Measurements from ENCODE around the gene SKOR1. TPM values are rescaled to one million over a fixed set of nuclear protein-coding genes. Genes with fewer than 3 reads are reported as not detected.

Gene SKOR1
- total and polyA plus RNA-seq, 2 donors (not counting 1 experiment from before 2014, with no cell fraction given) = 0.01 to 0.17 TPM

GRCh38 chr15:67778968-67779548, 46.3 kb upstream of the SKOR1 start:
- Histone ChIP-seq H3K4me3 (replicated peaks in 1 of 4; ENCODE audit: control extremely low read depth in 1 of 4, insufficient read depth in 1 of 4, low read depth in 3 of 4, low read length in 4 of 4) (no peak overlapping the region), H3K4me1 (ENCODE audit: control insufficient read depth, extremely low read depth, insufficient read depth, low read length) (no peaks in the 10 kb centered on the region), H3K4me2 (ENCODE audit: extremely low read depth, insufficient read depth, low read length) (no peak overlapping the region), H3K9me3 (ENCODE audit: control insufficient read depth, insufficient read depth, low read depth, low read length) (no peaks in the 10 kb centered on the region), H4K20me1 (ENCODE audit: control insufficient read depth, extremely low read depth, insufficient read depth, low read length) (no peaks in the 10 kb centered on the region), H3K9ac (ENCODE audit: insufficient read depth, low read length) (no peak overlapping the region), H3K27ac (ENCODE audit: insufficient read depth, low read length) (no peak overlapping the region), H3K36me3 (ENCODE audit: control insufficient read depth, insufficient read depth, low read length) (no peaks in the 10 kb centered on the region), H2AFZ (ENCODE audit: low read length) (no peak overlapping the region), H3K79me2 (ENCODE audit: control insufficient read depth, insufficient read depth, low read length) (no peaks in the 10 kb centered on the region), H3K27me3 (ENCODE audit: control insufficient read depth, insufficient read depth, low read length) (no peaks in the 10 kb centered on the region)
- TF ChIP-seq EZH2 (IDR thresholded peaks at IDR 0.05; ENCODE audit: low read length, missing control alignments) = no peak
- TF ChIP-seq CTCF (conservative IDR thresholded peaks at IDR 0.05 in 1 of 2, IDR thresholded peaks at IDR 0.05 in 1 of 2; ENCODE audit: low read depth in 1 of 2, low read length in 2 of 2) = no peak
- DNase-seq (ENCODE audit: low read depth in 2 of 2) = no peak

- no peak overlapping the region for H3K4me2 ChIP-seq (ENCODE audit: extremely low read depth, insufficient read depth, low read length)
- no peak overlapping the region for H3K9ac ChIP-seq (ENCODE audit: insufficient read depth, low read length)
- no peak overlapping the region for H3K27ac ChIP-seq (ENCODE audit: insufficient read depth, low read length)
- no peak overlapping the region for H3K4me3 ChIP-seq (replicated peaks in 1 of 4; ENCODE audit: control extremely low read depth in 1 of 4, insufficient read depth in 1 of 4, low read depth in 3 of 4, low read length in 4 of 4)
- no peak overlapping the region for H2AFZ ChIP-seq (ENCODE audit: low read length)
- H4K20me1 ChIP-seq (ENCODE audit: control insufficient read depth, extremely low read depth, insufficient read depth, low read length) = no peaks in the 10 kb centered on the region
- H3K36me3 ChIP-seq (ENCODE audit: control insufficient read depth, insufficient read depth, low read length) = no peaks in the 10 kb centered on the region
- no peaks in the 10 kb centered on the region for H3K4me1 ChIP-seq (ENCODE audit: control insufficient read depth, extremely low read depth, insufficient read depth, low read length)
- no peaks in the 10 kb centered on the region for H3K9me3 ChIP-seq (ENCODE audit: control insufficient read depth, insufficient read depth, low read depth, low read length)
- DNase-seq (ENCODE audit: low read depth in 2 of 2) = no peak
- H3K79me2 ChIP-seq (ENCODE audit: control insufficient read depth, insufficient read depth, low read length) = no peaks in the 10 kb centered on the region
- TF ChIP-seq CTCF (conservative IDR thresholded peaks at IDR 0.05 in 1 of 2, IDR thresholded peaks at IDR 0.05 in 1 of 2; ENCODE audit: low read depth in 1 of 2, low read length in 2 of 2) (no peak), EZH2 (IDR thresholded peaks at IDR 0.05; ENCODE audit: low read length, missing control alignments) (no peak)
- no peaks in the 10 kb centered on the region for H3K27me3 ChIP-seq (ENCODE audit: control insufficient read depth, insufficient read depth, low read length)
Measured at GRCh38 chr15:67779549-67780111, 45.7 kb upstream of the SKOR1 start.

GRCh38 chr15:67781061-67781460, 44.2 kb upstream of the SKOR1 start:
- Histone ChIP-seq H3K4me2 (ENCODE audit: extremely low read depth, insufficient read depth, low read length) (no peak overlapping the region), H3K9ac (ENCODE audit: insufficient read depth, low read length) (no peak overlapping the region), H3K79me2 (ENCODE audit: control insufficient read depth, insufficient read depth, low read length) (no peaks in the 10 kb centered on the region), H3K4me1 (ENCODE audit: control insufficient read depth, extremely low read depth, insufficient read depth, low read length) (no peaks in the 10 kb centered on the region), H3K27me3 (ENCODE audit: control insufficient read depth, insufficient read depth, low read length) (no peaks in the 10 kb centered on the region), H3K36me3 (ENCODE audit: control insufficient read depth, insufficient read depth, low read length) (no peaks in the 10 kb centered on the region), H3K27ac (ENCODE audit: insufficient read depth, low read length) (no peak overlapping the region), H3K9me3 (ENCODE audit: control insufficient read depth, insufficient read depth, low read depth, low read length) (no peaks in the 10 kb centered on the region), H2AFZ (ENCODE audit: low read length) (no peak overlapping the region), H4K20me1 (ENCODE audit: control insufficient read depth, extremely low read depth, insufficient read depth, low read length) (no peaks in the 10 kb centered on the region), H3K4me3 (replicated peaks in 1 of 4; ENCODE audit: control extremely low read depth in 1 of 4, insufficient read depth in 1 of 4, low read depth in 3 of 4, low read length in 4 of 4) (no peak overlapping the region)
- DNase-seq (ENCODE audit: low read depth in 2 of 2) = no peak
- TF ChIP-seq CTCF (conservative IDR thresholded peaks at IDR 0.05 in 1 of 2, IDR thresholded peaks at IDR 0.05 in 1 of 2; ENCODE audit: low read depth in 1 of 2, low read length in 2 of 2) = no peak

Measured in fibroblast of lung (primary cell).